NCI-H526 treated with DMSO at 0.1 percent for 48 hours (cell line): ENCODE measurements around the gene ARID1B.

Experiments
- DNase-seq: peaks from one replicate; lab custom pipeline; 2025; lab: John Stamatoyannopoulos, UW

ARID1B gene

GRCh38 chr6:156825475-156825874 is 48.3 kb downstream of the ARID1B start:
- no peak for DNase-seq

GRCh38 chr6:156826290-156826955 is 49.2 kb downstream of the ARID1B start:
- DNase-seq = no peak

- no peak for DNase-seq
These were observed 50.2 kb downstream of the ARID1B start for GRCh38 chr6:156827382-156827781.

- no peak for DNase-seq
These were observed 51.1 kb downstream of the ARID1B start for GRCh38 chr6:156828280-156828703.

GRCh38 chr6:156830126-156830525 is 52.9 kb downstream of the ARID1B start:
- no peak for DNase-seq

GRCh38 chr6:156832231-156832647 is 55.1 kb downstream of the ARID1B start:
- no peak for DNase-seq

GRCh38 chr6:156832669-156833068 is 55.5 kb downstream of the ARID1B start:
- DNase-seq = no peak

- DNase-seq = no peak
These were observed 56.6 kb downstream of the ARID1B start for GRCh38 chr6:156833755-156834154.

- no peak for DNase-seq
These were observed 62.0 kb downstream of the ARID1B start for GRCh38 chr6:156839129-156839528.

- no peak for DNase-seq
These were observed 62.4 kb downstream of the ARID1B start for GRCh38 chr6:156839591-156840001.

GRCh38 chr6:156840136-156840535 is 63.0 kb downstream of the ARID1B start:
- DNase-seq = no peak

- DNase-seq = no peak
These were observed 63.4 kb downstream of the ARID1B start for GRCh38 chr6:156840606-156841005.

GRCh38 chr6:156841508-156841907 is 64.3 kb downstream of the ARID1B start:
- no peak for DNase-seq

GRCh38 chr6:156842598-156843250 is 65.5 kb downstream of the ARID1B start:
- no peak for DNase-seq

GRCh38 chr6:156844089-156844488 is 66.9 kb downstream of the ARID1B start:
- no peak for DNase-seq

GRCh38 chr6:156845454-156846155 is 68.4 kb downstream of the ARID1B start:
- no peak for DNase-seq

- no peak for DNase-seq
These were observed 69.8 kb downstream of the ARID1B start for GRCh38 chr6:156846845-156847599.

GRCh38 chr6:156848123-156848522 is 70.9 kb downstream of the ARID1B start:
- DNase-seq = no peak

- DNase-seq = no peak
These were observed 71.4 kb downstream of the ARID1B start for GRCh38 chr6:156848533-156848932.

GRCh38 chr6:156849806-156850205 is 72.6 kb downstream of the ARID1B start:
- DNase-seq = no peak

- DNase-seq = no peak
These were observed 73.2 kb downstream of the ARID1B start for GRCh38 chr6:156850353-156850752.

GRCh38 chr6:156851454-156851921 is 74.3 kb downstream of the ARID1B start:
- DNase-seq = no peak
